Cortex of kidney (tissue), 1 donor: ENCODE results near the gene NSFL1C.
"Not testable (repeated sequence)": the region's sequence is repeated elsewhere in the genome, so short reads cannot be mapped to it uniquely, and the experiment has no call there.

Experiments used
- DNase-seq: peaks from one replicate; lab custom pipeline; 2025; lab: John Stamatoyannopoulos, UW

Gene NSFL1C

GRCh38 chr20:1423625-1424106, 43.0 kb downstream of the NSFL1C start:
- DNase-seq, result no peak

- no peak for DNase-seq
Measured at GRCh38 chr20:1423206-1423605, 43.4 kb downstream of the NSFL1C start.

- no peak for DNase-seq
Measured at GRCh38 chr20:1422753-1423152, 43.9 kb downstream of the NSFL1C start.

DNA sequence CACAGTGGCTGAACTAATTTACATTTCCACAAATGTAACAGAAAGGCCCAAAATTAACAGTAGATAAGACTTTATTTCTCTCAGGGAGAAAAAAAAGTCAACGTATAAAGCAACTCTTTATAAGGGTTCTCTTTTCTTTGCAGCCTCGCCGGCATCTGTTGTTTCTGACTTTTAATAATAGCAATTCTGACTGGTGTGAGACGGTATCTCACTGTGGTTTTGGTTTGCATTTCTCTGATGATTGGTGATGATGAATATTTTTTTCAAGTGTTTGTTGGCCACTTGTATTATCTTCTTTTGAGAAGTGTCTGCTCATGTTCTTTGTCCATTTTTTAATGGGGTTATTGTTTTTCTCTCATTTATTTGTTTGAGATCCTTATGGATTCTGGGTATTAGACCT, 46.6 kb downstream of the NSFL1C start:
- no peak for DNase-seq

GRCh38 chr20:1418350-1418749, 48.3 kb downstream of the NSFL1C start:
- DNase-seq, result no peak

GRCh38 chr20:1417790-1418189, 48.9 kb downstream of the NSFL1C start:
- no peak for DNase-seq

GRCh38 chr20:1417273-1417672, 49.4 kb downstream of the NSFL1C start:
- no peak for DNase-seq

DNA sequence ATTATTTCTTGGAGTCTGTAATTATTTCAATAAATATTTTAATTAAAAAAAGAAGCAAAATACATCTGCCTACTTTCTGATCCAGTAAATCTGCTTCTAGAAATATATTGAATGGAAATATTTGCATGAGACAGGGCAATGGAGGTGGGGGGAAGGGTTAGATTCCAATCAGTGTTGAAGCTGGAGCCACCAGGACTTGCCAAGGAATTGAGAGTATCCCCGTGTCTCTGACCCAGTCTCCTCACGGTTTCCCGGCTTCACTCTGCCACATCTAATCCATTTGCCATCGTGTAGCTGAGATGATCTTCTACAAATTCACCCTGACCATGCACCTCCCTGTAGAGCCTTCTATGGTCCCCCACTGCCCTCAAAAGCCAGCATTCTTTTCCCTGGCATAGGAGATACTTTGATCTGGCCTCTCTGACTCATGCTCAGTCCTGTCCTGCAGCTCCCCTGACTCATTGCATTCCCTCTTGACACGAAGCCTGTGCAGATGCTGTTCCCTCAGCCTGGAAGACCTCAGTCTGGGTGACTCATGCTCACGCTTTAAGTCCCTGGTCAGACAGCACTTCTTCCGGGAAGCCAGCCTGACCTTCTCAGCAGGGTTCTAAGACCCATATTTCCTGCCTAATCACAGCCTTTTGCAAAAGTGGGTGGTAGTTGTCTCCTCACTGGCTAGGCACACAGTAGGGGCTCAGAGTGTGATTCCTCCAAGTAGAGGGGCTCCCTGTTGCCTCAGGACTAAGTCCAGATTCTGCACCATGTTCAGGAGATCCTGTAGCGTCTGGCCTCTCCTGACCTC, 50.8 kb downstream of the NSFL1C start:
- DNase-seq, result no peak

DNA sequence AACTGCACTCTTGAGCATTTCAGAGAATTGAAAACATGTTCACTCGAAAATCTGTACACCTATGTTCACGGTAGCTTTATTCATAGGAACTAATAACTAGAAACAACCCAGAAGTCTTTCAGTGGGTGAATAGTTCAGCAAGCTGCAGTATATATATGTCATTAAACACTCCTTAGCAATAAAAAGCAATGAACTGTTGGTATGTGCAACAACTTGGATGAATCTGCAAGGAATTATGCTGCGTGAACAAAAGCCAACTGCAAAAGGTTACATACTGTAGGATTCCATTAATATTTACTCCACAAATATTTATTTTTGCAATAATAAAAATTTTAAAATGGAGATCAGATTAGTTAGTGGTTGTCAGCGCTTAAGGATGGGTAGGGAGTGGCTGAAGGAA, 51.7 kb downstream of the NSFL1C start:
- no peak for DNase-seq

- no peak for DNase-seq
Measured at GRCh38 chr20:1405801-1406200, 60.8 kb downstream of the NSFL1C start.

DNA sequence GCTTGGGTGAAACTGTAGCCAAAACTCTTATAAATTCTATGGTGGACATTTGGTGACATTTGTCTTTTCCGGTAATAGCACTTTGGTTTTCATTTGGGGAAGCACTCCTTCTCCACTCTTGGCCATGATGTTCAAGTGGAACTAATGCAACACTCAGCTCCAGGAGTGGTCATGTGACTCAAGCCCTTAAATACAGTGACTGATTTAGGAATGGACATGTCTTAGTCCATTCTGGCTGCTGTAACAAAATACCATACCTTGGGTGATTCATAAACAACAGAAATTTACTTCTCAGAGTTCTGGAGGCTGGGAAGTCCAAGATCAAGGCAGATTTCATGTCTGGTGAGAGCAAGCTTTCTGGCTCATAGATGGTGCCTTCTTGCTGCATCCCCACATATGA, 63.0 kb downstream of the NSFL1C start:
- no peak for DNase-seq

- no peak for DNase-seq
Measured at GRCh38 chr20:1402149-1402548, 64.5 kb downstream of the NSFL1C start.

- DNase-seq, result no peak
Measured at GRCh38 chr20:1401451-1401907, 65.2 kb downstream of the NSFL1C start.

- not testable (repeated sequence) for DNase-seq
Measured at GRCh38 chr20:1399678-1400366, 66.8 kb downstream of the NSFL1C start.

- DNase-seq, result not testable (repeated sequence)
Measured at GRCh38 chr20:1398185-1398584, 68.5 kb downstream of the NSFL1C start.

DNA sequence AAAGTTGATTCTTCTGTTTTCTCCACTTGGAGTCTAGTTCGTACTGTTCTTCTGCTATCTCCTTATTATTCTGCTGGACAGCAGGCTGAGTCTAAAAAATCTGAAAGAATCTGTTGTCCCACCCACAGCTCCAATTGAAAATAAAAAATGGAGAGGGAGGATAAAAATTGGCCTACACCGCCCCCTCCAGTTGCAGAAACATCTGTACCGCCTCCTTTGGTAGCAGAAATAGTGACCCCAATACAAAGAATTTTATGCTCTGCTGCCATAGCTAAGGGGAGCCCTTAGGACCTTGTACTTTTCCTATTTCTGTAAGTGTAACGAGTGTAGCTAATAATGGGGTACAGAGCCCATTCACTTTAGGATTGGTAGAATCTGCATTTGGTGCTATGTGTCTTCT, 68.9 kb downstream of the NSFL1C start:
- no peak for DNase-seq

DNA sequence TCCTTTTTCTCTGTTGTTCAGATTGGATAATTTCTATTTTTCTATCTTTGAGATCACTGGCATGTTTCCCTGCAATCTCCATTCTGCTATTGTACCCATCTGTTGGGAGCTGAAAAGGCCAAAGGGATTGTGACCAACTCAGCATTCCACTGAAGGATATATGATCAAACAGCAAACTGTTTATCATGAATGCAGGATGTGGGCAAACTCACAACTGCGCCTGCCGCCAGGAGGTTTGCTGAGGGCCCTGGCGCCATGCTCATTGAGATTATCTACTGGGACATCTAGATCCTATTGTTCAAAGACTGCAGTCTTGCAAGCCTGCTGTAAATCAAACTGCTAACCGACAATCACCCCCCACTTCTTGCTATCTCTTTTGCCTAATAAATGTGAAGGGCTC, 69.9 kb downstream of the NSFL1C start:
- DNase-seq, result no peak

- no peak for DNase-seq
Measured at GRCh38 chr20:1396264-1396663, 70.4 kb downstream of the NSFL1C start.

DNA sequence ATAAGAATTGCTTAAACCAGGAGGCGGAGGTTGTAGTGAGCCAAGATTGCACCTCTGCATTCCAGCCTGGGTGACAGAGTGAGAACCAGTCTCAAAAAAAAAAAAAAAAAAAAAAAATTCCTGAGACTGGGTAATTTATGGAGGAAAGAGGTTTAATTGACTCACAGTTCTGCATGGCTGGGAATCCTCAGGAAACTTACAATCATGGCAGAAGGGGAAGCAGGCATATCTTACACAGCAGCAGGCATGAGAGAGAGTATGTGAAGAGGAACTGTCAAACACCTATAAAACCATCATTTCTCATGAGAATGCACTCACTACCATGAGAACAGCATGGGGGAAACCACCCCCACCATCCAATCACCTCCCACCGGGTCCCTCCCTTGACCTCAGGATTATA, 72.0 kb downstream of the NSFL1C start:
- no peak for DNase-seq

DNA sequence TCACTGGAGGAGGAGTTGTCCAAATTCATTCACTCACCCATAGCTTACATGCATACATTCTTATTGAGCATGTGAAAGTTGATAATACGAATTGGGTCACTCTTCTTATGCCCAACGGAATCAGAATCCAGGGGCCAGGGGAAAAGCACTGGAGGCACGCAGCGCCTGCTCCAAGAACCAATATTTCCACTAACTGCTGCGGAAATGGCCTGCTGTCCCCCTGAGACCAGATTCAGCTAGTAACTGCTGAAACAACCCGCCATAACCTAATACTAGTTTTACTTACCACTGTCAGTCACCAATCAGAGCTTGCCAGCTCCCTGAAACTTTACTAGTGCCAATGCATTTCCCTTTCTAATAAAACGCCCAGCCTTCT, 73.2 kb downstream of the NSFL1C start:
- no peak for DNase-seq

GRCh38 chr20:1392693-1393506, 73.7 kb downstream of the NSFL1C start, which contains the start of gene FKBP1A:
FKBP1A (minus strand) TSS chr20:1393054; CDS start chr20:1392998, 56 bp downstream.
- no peak for DNase-seq

DNA sequence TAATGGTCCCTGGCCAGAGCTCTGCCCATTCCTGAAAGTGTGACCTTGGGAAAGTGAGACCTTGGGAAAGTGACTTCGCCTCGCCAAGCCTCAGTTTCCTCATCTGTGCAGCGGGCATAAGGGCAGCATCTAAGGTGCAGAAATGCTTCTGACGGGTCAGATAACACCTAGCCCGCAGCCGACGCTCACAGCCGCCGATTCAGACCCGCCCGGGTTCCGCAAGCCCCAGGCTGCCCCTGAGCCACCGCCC, 74.3 kb downstream of the NSFL1C start:
- no peak for DNase-seq
